GM13977 (cell line): ENCODE data around the gene CLIC1.

Experiments used
- DNase-seq: peaks from one replicate; pipeline ENCODE4 v3.0.0; 2012; ENCODE audit warnings: low spot score
- CTCF ChIP-seq: IDR thresholded peaks from 2 replicates; pipeline ENCODE4 v1.5.1; 2012; ENCODE audit warnings: mild to moderate bottlenecking, control low read depth; ENCODE audit not compliant: insufficient read depth; ENCODE audit errors: extremely low read depth, missing control alignments
- in situ Hi-C: fragments of 300-500 bp; cut with MboI; formaldehyde crosslinking; loops from one replicate; pipeline ENCODE4 v1.12.0; 2022; ENCODE audit warnings: low sequenced_read_pairs, low pct_unique_long_range_greater_than_20kb, mixed read lengths, inconsistent platforms; ENCODE audit not compliant: unreplicated experiment

Gene CLIC1

GRCh38 chr6:31728767-31729514 lies 7.4 kb downstream of the CLIC1 start, which contains the start of gene DDAH2:
DDAH2 (minus strand) TSS chr6:31729299; CDS start chr6:31729161, 138 bp downstream.
- no peak for TF ChIP-seq CTCF
- in situ Hi-C loops: no loop called here
- DNase-seq: no peak

GRCh38 chr6:31727717-31728671 lies 8.3 kb downstream of the CLIC1 start:
- in situ Hi-C loops: no loop called here
- no peak for TF ChIP-seq CTCF
- DNase-seq: peak; percentile 88

GRCh38 chr6:31727034-31727716 lies 9.2 kb downstream of the CLIC1 start:
- no peak for DNase-seq
- in situ Hi-C loops: no loop called here
- no peak for TF ChIP-seq CTCF

GRCh38 chr6:31725502-31726350 lies 10.6 kb downstream of the CLIC1 start:
- no peak for DNase-seq
- in situ Hi-C loops: no loop called here

GRCh38 chr6:31723980-31724691 lies 12.2 kb downstream of the CLIC1 start:
- no peak for DNase-seq

More at GRCh38 chr6:31725502-31726350, 10.6 kb downstream of the CLIC1 start:
- TF ChIP-seq CTCF: no peak

More at GRCh38 chr6:31723980-31724691, 12.2 kb downstream of the CLIC1 start:
- TF ChIP-seq CTCF: no peak
- in situ Hi-C loops: no loop called here
